H1 (cell line): ENCODE results near the gene KRTAP19-8. TPM values are rescaled to one million over a fixed set of nuclear protein-coding genes. Genes with fewer than 3 reads are reported as not detected.

Experiments
- ASH2L ChIP-seq: fragments of 200-600, 300-600 bp; sonication (generic); IDR thresholded peaks from one replicate; pipeline ENCODE4 v1.7.1; 2017; ENCODE audit warnings: low read length
- BCL11A ChIP-seq, 2 experiments: IDR thresholded peaks; one replicate each; pipeline ENCODE4 v1.6.1; 2011; ENCODE audit warnings: low read depth in 2 of 2, low read length in 2 of 2, mild to moderate bottlenecking in 2 of 2
- CHD2 ChIP-seq: IDR thresholded peaks from 2 replicates; pipeline ENCODE4 v1.6.1; 2012; ENCODE audit warnings: low read length, improper control_type of control experiment
- EGR1 ChIP-seq: IDR thresholded peaks from 2 replicates; pipeline ENCODE4 v1.6.1; 2011; ENCODE audit warnings: low read depth, low read length, borderline replicate concordance
- GTF2F1 ChIP-seq: IDR thresholded peaks from 2 replicates; pipeline ENCODE4 v1.6.1; 2012; ENCODE audit warnings: low read depth, low read length, improper control_type of control experiment, borderline replicate concordance
- JUN ChIP-seq: IDR thresholded peaks from 2 replicates; pipeline ENCODE4 v1.6.1; 2011; ENCODE audit warnings: low read depth, mild to moderate bottlenecking, improper control_type of control experiment, low read length
- KDM5A ChIP-seq: fragments of 200-600 bp; IDR thresholded peaks from 2 replicates; pipeline ENCODE4 v1.7.1; 2012; ENCODE audit warnings: mild to moderate bottlenecking, low read length, inconsistent platforms, mixed read lengths
- MAFK ChIP-seq: IDR thresholded peaks from 2 replicates; pipeline ENCODE4 v1.6.1; 2012; ENCODE audit warnings: low read depth, mild to moderate bottlenecking, improper control_type of control experiment, low read length
- NANOG ChIP-seq: IDR thresholded peaks from 2 replicates; pipeline ENCODE4 v1.6.1; 2011; ENCODE audit warnings: low read length, low read depth, mild to moderate bottlenecking, inconsistent platforms; ENCODE audit not compliant: insufficient read depth, poor library complexity, severe bottlenecking
- RAD21 ChIP-seq, 2 experiments: IDR thresholded peaks in 1 of 2; conservative IDR thresholded peaks in 1 of 2; 2 replicates each; pipeline ENCODE4 v1.6.1; 2011; ENCODE audit warnings: low read depth in 2 of 2, low read length in 2 of 2, improper control_type of control experiment in 1 of 2, inconsistent platforms in 1 of 2, mild to moderate bottlenecking in 1 of 2, moderate library complexity in 1 of 2
- SP4 ChIP-seq: IDR thresholded peaks from 2 replicates; pipeline ENCODE4 v1.6.1; 2012; ENCODE audit warnings: low read length, inconsistent platforms
- TBP ChIP-seq: IDR thresholded peaks from 2 replicates; pipeline ENCODE4 v1.6.1; 2011; ENCODE audit warnings: low read depth, low read length, improper control_type of control experiment
- polyA plus RNA-seq, 7 experiments: library from polyadenylated mRNA; depleted of rRNA in 3 of 7; stranded (reverse) in 5 of 7; unstranded in 2 of 7; fragments of >200 nt in 5 of 7; fragments of 200-250 nt in 2 of 7; gene quantifications; 1 replicate in 5 of 7; 2 replicates in 1 of 7; 4 replicates in 1 of 7; pipeline versions ENCODE4 v1.2.1 to v1.2.3, GENCODE V29; 2011 to 2013; ENCODE audit warnings: missing spikeins in 2 of 7, mixed read lengths in 2 of 7
- total RNA-seq: library from RNA; stranded (reverse); fragmentation: NEBNext Ultra II Directional; extraction: Animal tissue kit (Norgen Biotek cat#: 25700); gene quantifications from 2 replicates; pipeline ENCODE4 v1.2.1, GENCODE V29; 2021
- TF ChIP-seq, protein P1 (sequence below): fragments of 300-600 bp; sonication (generic); IDR thresholded peaks from 2 replicates; pipeline ENCODE4 v1.7.1; 2012; ENCODE audit warnings: low read length, moderate library complexity, mild to moderate bottlenecking, inconsistent platforms; ENCODE audit not compliant: insufficient replicate concordance

KRTAP19-8 gene
- total and polyA plus RNA-seq, 2 of the 8 experiments (the other 6 are each of a cell fraction or from before 2014, with no cell fraction given), result not detected

DNA sequence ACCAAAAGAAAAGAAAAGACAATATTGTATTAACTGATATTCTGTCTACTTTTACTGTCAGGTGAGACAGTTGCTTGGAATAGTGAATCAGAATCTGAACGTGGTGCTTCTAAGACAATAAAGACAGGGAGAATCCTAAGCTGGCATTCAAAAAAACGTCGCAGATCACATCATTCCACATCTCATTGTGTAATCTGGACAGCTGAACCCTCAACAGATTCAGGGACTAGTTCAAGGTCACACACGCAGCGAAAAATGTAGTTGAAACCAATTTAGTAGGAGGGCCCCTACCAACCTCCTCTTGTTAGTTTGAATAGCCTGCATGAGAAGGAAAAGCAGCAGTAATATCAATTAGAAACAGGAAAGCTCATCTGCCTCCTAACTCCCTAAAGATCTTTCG lies 46.4 kb upstream of the KRTAP19-8 start (continued):
- TF ChIP-seq, protein P1, sequence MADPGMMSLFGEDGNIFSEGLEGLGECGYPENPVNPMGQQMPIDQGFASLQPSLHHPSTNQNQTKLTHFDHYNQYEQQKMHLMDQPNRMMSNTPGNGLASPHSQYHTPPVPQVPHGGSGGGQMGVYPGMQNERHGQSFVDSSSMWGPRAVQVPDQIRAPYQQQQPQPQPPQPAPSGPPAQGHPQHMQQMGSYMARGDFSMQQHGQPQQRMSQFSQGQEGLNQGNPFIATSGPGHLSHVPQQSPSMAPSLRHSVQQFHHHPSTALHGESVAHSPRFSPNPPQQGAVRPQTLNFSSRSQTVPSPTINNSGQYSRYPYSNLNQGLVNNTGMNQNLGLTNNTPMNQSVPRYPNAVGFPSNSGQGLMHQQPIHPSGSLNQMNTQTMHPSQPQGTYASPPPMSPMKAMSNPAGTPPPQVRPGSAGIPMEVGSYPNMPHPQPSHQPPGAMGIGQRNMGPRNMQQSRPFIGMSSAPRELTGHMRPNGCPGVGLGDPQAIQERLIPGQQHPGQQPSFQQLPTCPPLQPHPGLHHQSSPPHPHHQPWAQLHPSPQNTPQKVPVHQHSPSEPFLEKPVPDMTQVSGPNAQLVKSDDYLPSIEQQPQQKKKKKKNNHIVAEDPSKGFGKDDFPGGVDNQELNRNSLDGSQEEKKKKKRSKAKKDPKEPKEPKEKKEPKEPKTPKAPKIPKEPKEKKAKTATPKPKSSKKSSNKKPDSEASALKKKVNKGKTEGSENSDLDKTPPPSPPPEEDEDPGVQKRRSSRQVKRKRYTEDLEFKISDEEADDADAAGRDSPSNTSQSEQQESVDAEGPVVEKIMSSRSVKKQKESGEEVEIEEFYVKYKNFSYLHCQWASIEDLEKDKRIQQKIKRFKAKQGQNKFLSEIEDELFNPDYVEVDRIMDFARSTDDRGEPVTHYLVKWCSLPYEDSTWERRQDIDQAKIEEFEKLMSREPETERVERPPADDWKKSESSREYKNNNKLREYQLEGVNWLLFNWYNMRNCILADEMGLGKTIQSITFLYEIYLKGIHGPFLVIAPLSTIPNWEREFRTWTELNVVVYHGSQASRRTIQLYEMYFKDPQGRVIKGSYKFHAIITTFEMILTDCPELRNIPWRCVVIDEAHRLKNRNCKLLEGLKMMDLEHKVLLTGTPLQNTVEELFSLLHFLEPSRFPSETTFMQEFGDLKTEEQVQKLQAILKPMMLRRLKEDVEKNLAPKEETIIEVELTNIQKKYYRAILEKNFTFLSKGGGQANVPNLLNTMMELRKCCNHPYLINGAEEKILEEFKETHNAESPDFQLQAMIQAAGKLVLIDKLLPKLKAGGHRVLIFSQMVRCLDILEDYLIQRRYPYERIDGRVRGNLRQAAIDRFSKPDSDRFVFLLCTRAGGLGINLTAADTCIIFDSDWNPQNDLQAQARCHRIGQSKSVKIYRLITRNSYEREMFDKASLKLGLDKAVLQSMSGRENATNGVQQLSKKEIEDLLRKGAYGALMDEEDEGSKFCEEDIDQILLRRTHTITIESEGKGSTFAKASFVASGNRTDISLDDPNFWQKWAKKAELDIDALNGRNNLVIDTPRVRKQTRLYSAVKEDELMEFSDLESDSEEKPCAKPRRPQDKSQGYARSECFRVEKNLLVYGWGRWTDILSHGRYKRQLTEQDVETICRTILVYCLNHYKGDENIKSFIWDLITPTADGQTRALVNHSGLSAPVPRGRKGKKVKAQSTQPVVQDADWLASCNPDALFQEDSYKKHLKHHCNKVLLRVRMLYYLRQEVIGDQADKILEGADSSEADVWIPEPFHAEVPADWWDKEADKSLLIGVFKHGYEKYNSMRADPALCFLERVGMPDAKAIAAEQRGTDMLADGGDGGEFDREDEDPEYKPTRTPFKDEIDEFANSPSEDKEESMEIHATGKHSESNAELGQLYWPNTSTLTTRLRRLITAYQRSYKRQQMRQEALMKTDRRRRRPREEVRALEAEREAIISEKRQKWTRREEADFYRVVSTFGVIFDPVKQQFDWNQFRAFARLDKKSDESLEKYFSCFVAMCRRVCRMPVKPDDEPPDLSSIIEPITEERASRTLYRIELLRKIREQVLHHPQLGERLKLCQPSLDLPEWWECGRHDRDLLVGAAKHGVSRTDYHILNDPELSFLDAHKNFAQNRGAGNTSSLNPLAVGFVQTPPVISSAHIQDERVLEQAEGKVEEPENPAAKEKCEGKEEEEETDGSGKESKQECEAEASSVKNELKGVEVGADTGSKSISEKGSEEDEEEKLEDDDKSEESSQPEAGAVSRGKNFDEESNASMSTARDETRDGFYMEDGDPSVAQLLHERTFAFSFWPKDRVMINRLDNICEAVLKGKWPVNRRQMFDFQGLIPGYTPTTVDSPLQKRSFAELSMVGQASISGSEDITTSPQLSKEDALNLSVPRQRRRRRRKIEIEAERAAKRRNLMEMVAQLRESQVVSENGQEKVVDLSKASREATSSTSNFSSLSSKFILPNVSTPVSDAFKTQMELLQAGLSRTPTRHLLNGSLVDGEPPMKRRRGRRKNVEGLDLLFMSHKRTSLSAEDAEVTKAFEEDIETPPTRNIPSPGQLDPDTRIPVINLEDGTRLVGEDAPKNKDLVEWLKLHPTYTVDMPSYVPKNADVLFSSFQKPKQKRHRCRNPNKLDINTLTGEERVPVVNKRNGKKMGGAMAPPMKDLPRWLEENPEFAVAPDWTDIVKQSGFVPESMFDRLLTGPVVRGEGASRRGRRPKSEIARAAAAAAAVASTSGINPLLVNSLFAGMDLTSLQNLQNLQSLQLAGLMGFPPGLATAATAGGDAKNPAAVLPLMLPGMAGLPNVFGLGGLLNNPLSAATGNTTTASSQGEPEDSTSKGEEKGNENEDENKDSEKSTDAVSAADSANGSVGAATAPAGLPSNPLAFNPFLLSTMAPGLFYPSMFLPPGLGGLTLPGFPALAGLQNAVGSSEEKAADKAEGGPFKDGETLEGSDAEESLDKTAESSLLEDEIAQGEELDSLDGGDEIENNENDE, result no peak
- TF ChIP-seq EGR1 (no peak), MAFK (no peak), TBP (no peak), SP4 (no peak), CHD2 (no peak), ASH2L (no peak), RAD21 (IDR thresholded peaks at IDR 0.05 in 1 of 2, conservative IDR thresholded peaks at IDR 0.05 in 1 of 2; ENCODE audit: low read depth in 2 of 2, low read length in 2 of 2) (no peak), NANOG (no peak), BCL11A (IDR thresholded peaks at IDR 0.05; ENCODE audit: low read depth in 2 of 2, low read length in 2 of 2) (no peak), KDM5A (no peak), JUN (no peak), GTF2F1 (no peak)
